Liver (tissue), 9 donors: Measurements from ENCODE around the gene MAGEE2. TPM values are rescaled to one million over a fixed set of nuclear protein-coding genes. Genes with fewer than 3 reads are reported as not detected.
A peak's percentile ranks its signal among the peaks of the same experiment; 100 is the strongest.
"Not testable (repeated sequence)": the region's sequence is repeated elsewhere in the genome, so short reads cannot be mapped to it uniquely, and the experiment has no call there.

Experiments
- DNase-seq: peaks from one replicate; pipeline ENCODE4 v3.0.0-alpha.2; 2017; ENCODE audit warnings: low spot score
- H3K27ac ChIP-seq, 2 donors: one replicate each; pipeline ENCODE4 v1.7.0; 2013; ENCODE audit warnings: inconsistent platforms in 2 of 2, low read length in 2 of 2, control low read depth in 1 of 2, low read depth in 1 of 2, mild to moderate bottlenecking in 1 of 2
- H3K27me3 ChIP-seq, 4 donors: one replicate each; pipeline versions ENCODE4 v1.6.1 to v1.7.0; 2013; ENCODE audit warnings: low read length in 3 of 4, inconsistent platforms in 1 of 4, mild to moderate bottlenecking in 1 of 4, moderate library complexity in 1 of 4; ENCODE audit not compliant: control insufficient read depth in 4 of 4, insufficient read depth in 4 of 4
- H3K36me3 ChIP-seq, 4 donors: one replicate each; pipeline versions ENCODE4 v1.6.1 to v1.7.0; 2013; ENCODE audit warnings: low read length in 3 of 4, mild to moderate bottlenecking in 3 of 4, low read depth in 1 of 4, moderate library complexity in 1 of 4; ENCODE audit not compliant: control insufficient read depth in 4 of 4, insufficient read depth in 3 of 4
- H3K4me1 ChIP-seq, 4 donors: one replicate each; pipeline versions ENCODE4 v1.6.1 to v1.7.0; 2013; ENCODE audit warnings: low read length in 3 of 4, mild to moderate bottlenecking in 3 of 4, moderate library complexity in 1 of 4; ENCODE audit not compliant: control insufficient read depth in 4 of 4, insufficient read depth in 4 of 4
- H3K4me3 ChIP-seq, 3 donors: one replicate each; pipeline versions ENCODE4 v1.6.1 to v1.7.0; 2013; ENCODE audit warnings: low read length in 3 of 3, control low read depth in 1 of 3, low read depth in 1 of 3, mild to moderate bottlenecking in 1 of 3
- H3K9ac ChIP-seq, 2 donors: one replicate each; pipeline ENCODE4 v1.7.0; 2013; ENCODE audit warnings: low read length in 2 of 2, mild to moderate bottlenecking in 2 of 2, moderate library complexity in 2 of 2, control low read depth in 1 of 2, low read depth in 1 of 2
- H3K9me3 ChIP-seq, 4 donors: one replicate each; pipeline versions ENCODE4 v1.6.1 to v1.7.0; 2013; ENCODE audit warnings: low read length in 3 of 4; ENCODE audit not compliant: control insufficient read depth in 4 of 4
- FOXA1 ChIP-seq: IDR thresholded peaks from 2 replicates; pipeline ENCODE4 v1.6.1; 2016; ENCODE audit warnings: antibody characterized with exemption
- FOXA2 ChIP-seq: IDR thresholded peaks from 2 replicates; pipeline ENCODE4 v1.6.1; 2016; ENCODE audit warnings: antibody characterized with exemption
- GABPA ChIP-seq, 2 donors: IDR thresholded peaks in 1 of 2; conservative IDR thresholded peaks in 1 of 2; 2 replicates each; pipeline ENCODE4 v1.6.1; 2016; ENCODE audit warnings: antibody characterized with exemption in 2 of 2, mild to moderate bottlenecking in 1 of 2, moderate library complexity in 1 of 2
- HNF4A ChIP-seq, 2 donors: conservative IDR thresholded peaks; 2 replicates each; pipeline ENCODE4 v1.6.1; 2016; ENCODE audit warnings: antibody characterized with exemption in 2 of 2, mild to moderate bottlenecking in 2 of 2
- HNF4G ChIP-seq: IDR thresholded peaks from 2 replicates; pipeline ENCODE4 v1.6.1; 2016; ENCODE audit warnings: antibody characterized with exemption
- NR2F2 ChIP-seq: IDR thresholded peaks from 2 replicates; pipeline ENCODE4 v1.6.1; 2016; ENCODE audit warnings: antibody characterized with exemption
- RXRA ChIP-seq, 2 donors: IDR thresholded peaks; 2 replicates each; pipeline ENCODE4 v1.6.1; 2017 to 2018; ENCODE audit warnings: antibody characterized with exemption in 2 of 2, mild to moderate bottlenecking in 1 of 2
- SP1 ChIP-seq: IDR thresholded peaks from 2 replicates; pipeline ENCODE4 v1.6.1; 2018; ENCODE audit warnings: antibody characterized with exemption, mild to moderate bottlenecking
- TAF1 ChIP-seq: conservative IDR thresholded peaks from 2 replicates; pipeline ENCODE4 v1.6.1; 2016; ENCODE audit warnings: antibody characterized with exemption, mild to moderate bottlenecking
- YY1 ChIP-seq: IDR thresholded peaks from 2 replicates; pipeline ENCODE4 v1.6.1; 2016; ENCODE audit warnings: antibody characterized with exemption, mild to moderate bottlenecking
- WGBS: extraction: QIAGEN DNeasy Blood & Tissue Kit; methylation state at CpG from one replicate; pipeline ENCODE4 v1.1.7; 2013; 5-methylcytosine and 5-hydroxymethylcytosine counted together
- polyA plus RNA-seq, 2 donors: library from polyadenylated mRNA; stranded (reverse) in 1 of 2; unstranded in 1 of 2; fragments of 200-250 nt in 1 of 2; fragments of >200 nt in 1 of 2; fragmentation: Nextera tagmentation in 1 of 2; extraction: Ambion mirVana in 1 of 2; gene quantifications; one replicate each; pipeline versions ENCODE4 v1.2.1 to v1.2.3, GENCODE V29; 2013 to 2015
- total RNA-seq, 2 donors: library from RNA; depleted of rRNA; stranded (reverse); fragments of >200 nt; gene quantifications; one replicate each; pipeline ENCODE4 v1.2.3, GENCODE V29; 2014
- TF ChIP-seq, protein P1 (sequence below): IDR thresholded peaks from 2 replicates; pipeline ENCODE4 v1.6.1; 2016; ENCODE audit warnings: antibody characterized with exemption
- TF ChIP-seq, protein P2 (sequence below): IDR thresholded peaks from 2 replicates; pipeline ENCODE4 v1.6.1; 2016; ENCODE audit warnings: antibody characterized with exemption
- TF ChIP-seq, protein P3 (sequence below): fragments of 150-350 bp; IDR thresholded peaks from 2 replicates; pipeline ENCODE4 v1.5.1; 2017; ENCODE audit warnings: improper control_type of control experiment, low read depth, low read length; ENCODE audit not compliant: missing input control
- donor health status: healthy.
- donor health status: healthy.
- donor health status: healthy.
- donor health status: healthy.
- donor health status: healthy.

The MAGEE2 gene
- total and polyA plus RNA-seq, 4 donors: not detected

DNA sequence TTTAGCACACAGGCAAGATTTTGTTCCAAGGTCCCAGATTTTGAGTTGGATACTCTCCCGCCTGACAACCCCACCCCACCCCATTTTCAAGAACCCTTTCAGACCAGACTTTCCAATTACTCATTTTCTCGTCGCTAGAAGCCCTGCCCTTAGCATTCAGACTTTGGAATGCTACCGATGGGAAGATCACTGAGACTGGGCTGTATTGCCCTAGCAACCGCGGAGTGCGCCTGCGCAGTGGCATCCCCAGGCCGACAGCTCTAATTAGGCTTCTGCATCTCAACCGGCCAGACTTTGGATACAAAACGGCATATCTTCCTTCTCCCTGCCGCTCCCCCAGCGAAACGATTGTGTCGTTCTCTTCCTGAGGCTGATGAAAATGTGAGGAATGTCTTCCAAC is 3.4 kb downstream of the MAGEE2 start (continued):
- no peak for TF ChIP-seq YY1
- TF ChIP-seq, protein P1, sequence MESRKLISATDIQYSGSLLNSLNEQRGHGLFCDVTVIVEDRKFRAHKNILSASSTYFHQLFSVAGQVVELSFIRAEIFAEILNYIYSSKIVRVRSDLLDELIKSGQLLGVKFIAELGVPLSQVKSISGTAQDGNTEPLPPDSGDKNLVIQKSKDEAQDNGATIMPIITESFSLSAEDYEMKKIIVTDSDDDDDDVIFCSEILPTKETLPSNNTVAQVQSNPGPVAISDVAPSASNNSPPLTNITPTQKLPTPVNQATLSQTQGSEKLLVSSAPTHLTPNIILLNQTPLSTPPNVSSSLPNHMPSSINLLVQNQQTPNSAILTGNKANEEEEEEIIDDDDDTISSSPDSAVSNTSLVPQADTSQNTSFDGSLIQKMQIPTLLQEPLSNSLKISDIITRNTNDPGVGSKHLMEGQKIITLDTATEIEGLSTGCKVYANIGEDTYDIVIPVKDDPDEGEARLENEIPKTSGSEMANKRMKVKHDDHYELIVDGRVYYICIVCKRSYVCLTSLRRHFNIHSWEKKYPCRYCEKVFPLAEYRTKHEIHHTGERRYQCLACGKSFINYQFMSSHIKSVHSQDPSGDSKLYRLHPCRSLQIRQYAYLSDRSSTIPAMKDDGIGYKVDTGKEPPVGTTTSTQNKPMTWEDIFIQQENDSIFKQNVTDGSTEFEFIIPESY: no peak
- TF ChIP-seq NR2F2: no peak
- no peak for TF ChIP-seq FOXA1
- no peak for TF ChIP-seq FOXA2
- TF ChIP-seq HNF4G: no peak

DNA sequence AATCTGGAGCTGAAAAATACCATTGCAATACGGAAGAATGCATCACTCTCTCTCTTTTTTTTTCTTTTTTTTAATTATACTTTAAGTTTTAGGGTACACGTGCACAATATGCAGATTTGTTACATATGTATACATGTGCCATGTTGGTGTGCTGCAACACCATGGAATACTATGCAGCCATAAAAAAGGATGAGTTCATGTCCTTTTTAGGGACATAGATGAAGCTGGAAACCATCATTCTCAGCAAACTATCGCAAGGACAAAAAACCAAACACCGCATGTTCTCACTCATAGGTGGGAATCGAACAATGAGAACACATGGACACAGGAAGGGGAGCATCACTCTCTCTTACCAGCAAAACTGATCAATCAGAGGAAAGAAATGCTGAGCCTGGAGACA is 17.0 kb downstream of the MAGEE2 start:
- WGBS: 76% methylated on average over 4 of the region's 5 CpGs
- not testable (repeated sequence) for H3K27ac ChIP-seq, H3K9ac ChIP-seq, H3K9me3 ChIP-seq, H3K36me3 ChIP-seq, H3K4me1 ChIP-seq, DNase-seq, H3K4me3 ChIP-seq, H3K27me3 ChIP-seq

DNA sequence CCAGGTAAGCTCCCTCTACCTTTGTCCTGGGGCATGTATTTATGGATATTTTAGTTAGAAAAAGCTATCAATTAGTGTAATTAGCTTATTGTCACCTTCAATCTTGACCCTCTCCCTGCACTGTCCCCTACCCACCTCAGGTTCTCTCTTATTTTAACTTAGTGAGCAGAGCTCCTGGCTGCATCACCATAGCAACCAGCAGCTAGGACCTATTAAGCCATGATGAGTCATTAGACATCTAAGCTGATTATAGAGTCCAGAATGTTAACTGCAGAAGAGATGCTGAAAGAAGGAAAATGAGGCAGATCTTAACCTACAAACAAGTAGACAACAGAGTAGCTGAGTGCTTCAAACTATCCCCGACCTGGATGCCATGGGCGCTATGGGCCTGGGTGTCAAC is 36.6 kb downstream of the MAGEE2 start:
- Histone ChIP-seq H3K27ac (no peak overlapping the region), H3K4me1 (peaks cover 0 to 5% (median 1%) of the 10 kb centered on the region in 4 donors), H3K4me3 (no peak overlapping the region), H3K27me3 (no peaks in the 10 kb centered on the region), H3K9me3 (peaks cover 0 to 7% (median 1%) of the 10 kb centered on the region in 4 donors), H3K9ac (no peak overlapping the region), H3K36me3 (no peaks in the 10 kb centered on the region)
- no peak for DNase-seq
- WGBS: 89% methylated on average over 2 of the region's 2 CpGs
- TF ChIP-seq, protein P2, sequence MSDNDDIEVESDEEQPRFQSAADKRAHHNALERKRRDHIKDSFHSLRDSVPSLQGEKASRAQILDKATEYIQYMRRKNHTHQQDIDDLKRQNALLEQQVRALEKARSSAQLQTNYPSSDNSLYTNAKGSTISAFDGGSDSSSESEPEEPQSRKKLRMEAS: no peak
- TF ChIP-seq SP1 (no peak), FOXA1 (no peak), HNF4A (conservative IDR thresholded peaks at IDR 0.05) (no peak), RXRA (IDR thresholded peaks at IDR 0.05) (no peak), GABPA (IDR thresholded peaks at IDR 0.05 in 1 of 2, conservative IDR thresholded peaks at IDR 0.05 in 1 of 2) (no peak), HNF4G (no peak), NR2F2 (no peak), TAF1 (no peak)
- TF ChIP-seq, protein P1: no peak

DNA sequence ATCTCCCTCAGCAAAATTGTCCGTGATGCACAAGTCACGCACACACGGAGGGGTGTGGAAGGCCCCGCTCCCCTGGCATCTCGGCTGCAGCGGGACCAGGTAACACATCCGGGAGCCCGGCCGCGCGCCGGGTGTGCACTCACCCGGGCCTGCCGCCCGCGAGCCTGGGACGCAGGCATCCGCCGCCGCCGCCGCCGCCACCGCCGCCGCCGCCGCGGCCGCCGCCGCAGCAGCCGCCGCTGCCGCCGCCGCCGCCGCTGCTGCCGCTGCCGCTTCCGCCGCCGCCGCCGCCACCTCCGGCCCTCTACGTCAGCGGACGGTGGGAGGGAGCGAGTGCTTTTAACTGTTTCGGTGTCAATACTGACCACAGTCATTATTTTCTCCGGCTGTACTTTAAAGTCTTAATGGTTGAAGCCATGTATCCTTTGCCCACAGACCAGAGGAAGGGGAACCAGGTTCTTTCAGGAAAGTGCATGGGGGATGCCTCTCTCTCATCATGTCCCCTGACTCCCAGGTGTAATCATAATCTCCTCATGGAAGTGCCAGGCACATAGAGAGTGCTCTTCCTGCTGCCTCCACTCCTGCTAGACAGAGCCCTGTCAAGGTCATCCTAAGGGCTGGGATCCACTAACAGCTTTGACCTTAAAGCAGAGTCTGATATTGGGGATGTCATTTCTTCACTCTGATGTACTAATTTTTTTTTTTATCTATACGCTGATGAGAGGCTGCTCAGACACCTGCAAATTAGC is 38.0 kb downstream of the MAGEE2 start:
- H3K27ac ChIP-seq: peak overlapping the region in 1 of 2 donors; percentile 31
- no peaks in the 10 kb centered on the region for H3K36me3 ChIP-seq
- peaks cover 0 to 5% (median 1%) of the 10 kb centered on the region in 4 donors for H3K4me1 ChIP-seq
- H3K9me3 ChIP-seq: peaks cover 0 to 13% (median 6%) of the 10 kb centered on the region in 4 donors
- H3K27me3 ChIP-seq: no peaks in the 10 kb centered on the region
- H3K9ac ChIP-seq: no peak overlapping the region
- TF ChIP-seq TAF1 (no peak), NR2F2 (no peak), SP1 (no peak), RXRA (IDR thresholded peaks at IDR 0.05) (no peak), HNF4G (no peak), YY1 (no peak), FOXA2 (no peak)
- TF ChIP-seq, protein P2: no peak
- TF ChIP-seq, protein P3, sequence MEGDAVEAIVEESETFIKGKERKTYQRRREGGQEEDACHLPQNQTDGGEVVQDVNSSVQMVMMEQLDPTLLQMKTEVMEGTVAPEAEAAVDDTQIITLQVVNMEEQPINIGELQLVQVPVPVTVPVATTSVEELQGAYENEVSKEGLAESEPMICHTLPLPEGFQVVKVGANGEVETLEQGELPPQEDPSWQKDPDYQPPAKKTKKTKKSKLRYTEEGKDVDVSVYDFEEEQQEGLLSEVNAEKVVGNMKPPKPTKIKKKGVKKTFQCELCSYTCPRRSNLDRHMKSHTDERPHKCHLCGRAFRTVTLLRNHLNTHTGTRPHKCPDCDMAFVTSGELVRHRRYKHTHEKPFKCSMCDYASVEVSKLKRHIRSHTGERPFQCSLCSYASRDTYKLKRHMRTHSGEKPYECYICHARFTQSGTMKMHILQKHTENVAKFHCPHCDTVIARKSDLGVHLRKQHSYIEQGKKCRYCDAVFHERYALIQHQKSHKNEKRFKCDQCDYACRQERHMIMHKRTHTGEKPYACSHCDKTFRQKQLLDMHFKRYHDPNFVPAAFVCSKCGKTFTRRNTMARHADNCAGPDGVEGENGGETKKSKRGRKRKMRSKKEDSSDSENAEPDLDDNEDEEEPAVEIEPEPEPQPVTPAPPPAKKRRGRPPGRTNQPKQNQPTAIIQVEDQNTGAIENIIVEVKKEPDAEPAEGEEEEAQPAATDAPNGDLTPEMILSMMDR: no peak
- peak; percentile 37 for DNase-seq
- 5% methylated on average over 54 of the region's 54 CpGs for WGBS
- H3K4me3 ChIP-seq: peak overlapping the region; percentile 57 to 63 (median 61)
